GM12875 (cell line): ENCODE data around the gene CEBPA.

Source experiments
- H3K4me3 ChIP-seq: one replicate; pipeline ENCODE4 v1.5.1; 2011; ENCODE audit warnings: low read depth, low read length, control low read depth
- CTCF ChIP-seq: IDR thresholded peaks from 2 replicates; pipeline ENCODE4 v1.5.1; 2011; ENCODE audit warnings: low read depth, mild to moderate bottlenecking, control low read depth, inconsistent platforms, low read length, moderate library complexity, borderline replicate concordance; ENCODE audit not compliant: insufficient read depth

Gene CEBPA

GRCh38 chr19:33260628-33261418, 41.5 kb downstream of the CEBPA start:
- no peak for TF ChIP-seq CTCF

GRCh38 chr19:33259539-33259938, 42.8 kb downstream of the CEBPA start:
- TF ChIP-seq CTCF = no peak

More at GRCh38 chr19:33260628-33261418, 41.5 kb downstream of the CEBPA start:
- H3K4me3 ChIP-seq = no peak overlapping the region

GRCh38 chr19:33257828-33258227, 44.5 kb downstream of the CEBPA start:
- TF ChIP-seq CTCF = no peak
- H3K4me3 ChIP-seq = no peak overlapping the region

More at GRCh38 chr19:33259539-33259938, 42.8 kb downstream of the CEBPA start:
- no peak overlapping the region for H3K4me3 ChIP-seq

GRCh38 chr19:33256261-33256660, 46.1 kb downstream of the CEBPA start:
- no peak overlapping the region for H3K4me3 ChIP-seq
- TF ChIP-seq CTCF = no peak

GRCh38 chr19:33255781-33256180, 46.6 kb downstream of the CEBPA start:
- H3K4me3 ChIP-seq = no peak overlapping the region
- no peak for TF ChIP-seq CTCF

GRCh38 chr19:33254245-33254824, 48.0 kb downstream of the CEBPA start:
- no peak overlapping the region for H3K4me3 ChIP-seq
- no peak for TF ChIP-seq CTCF

GRCh38 chr19:33252971-33253370, 49.4 kb downstream of the CEBPA start:
- no peak for TF ChIP-seq CTCF
- H3K4me3 ChIP-seq = no peak overlapping the region
